Tibial nerve (tissue), 4 donors: ENCODE data around the gene SEMA6B. TPM values are rescaled to one million over a fixed set of nuclear protein-coding genes. Genes with fewer than 3 reads are reported as not detected.

Source experiments
- DNase-seq, 2 donors: peaks; one replicate each; pipeline ENCODE4 v3.0.0-alpha.2; 2019; ENCODE audit warnings: low spot score in 2 of 2
- H3K27ac ChIP-seq, 4 donors: fragments of 200-600 bp; sonication (generic) in 3 of 4; one replicate each; pipeline ENCODE4 v1.5.1; 2017 to 2019; ENCODE audit warnings: mild to moderate bottlenecking in 1 of 4
- H3K27me3 ChIP-seq, 2 donors: fragments of 200-600 bp; sonication (generic) in 1 of 2; one replicate each; pipeline versions ENCODE4 v1.5.1 to v1.6.0; 2017 to 2019
- H3K36me3 ChIP-seq, 3 donors: fragments of 200-600 bp; sonication (generic); one replicate each; pipeline ENCODE4 v1.5.1; 2018 to 2019
- H3K4me1 ChIP-seq, 4 donors: fragments of 200-600 bp; sonication (generic) in 3 of 4; one replicate each; pipeline ENCODE4 v1.5.1; 2017 to 2019
- H3K4me3 ChIP-seq, 4 donors: fragments of 200-600 bp; sonication (generic) in 3 of 4; one replicate each; pipeline ENCODE4 v1.5.1; 2017 to 2019; ENCODE audit warnings: mild to moderate bottlenecking in 1 of 4, moderate library complexity in 1 of 4
- H3K9me3 ChIP-seq, 4 donors: fragments of 200-600 bp; sonication (generic) in 3 of 4; one replicate each; pipeline ENCODE4 v1.5.1; 2017 to 2019
- CTCF ChIP-seq, 5 experiments: fragments of 200-600 bp in 3 of 5; fragments of 450-650 bp in 2 of 5; sonication (generic) in 3 of 5; IDR thresholded peaks; one replicate each; pipeline ENCODE4 v1.5.1; 2016 to 2019; ENCODE audit warnings: antibody characterized with exemption in 5 of 5, mild to moderate bottlenecking in 3 of 5, moderate library complexity in 2 of 5
- EP300 ChIP-seq, 2 donors: sonication (generic); formaldehyde crosslinking; IDR thresholded peaks; one replicate each; pipeline ENCODE4 v1.6.1; 2017; ENCODE audit warnings: antibody characterized with exemption in 2 of 2, mild to moderate bottlenecking in 1 of 2
- POLR2A ChIP-seq, 2 donors: fragments of 450-650 bp; IDR thresholded peaks; one replicate each; pipeline ENCODE4 v1.6.1; 2017; ENCODE audit warnings: antibody characterized with exemption in 2 of 2, mild to moderate bottlenecking in 2 of 2, moderate library complexity in 2 of 2
- WGBS, 2 donors: methylation state at CpG; one replicate each; pipeline ENCODE4 v1.1.5; 2018; 5-methylcytosine and 5-hydroxymethylcytosine counted together
- total RNA-seq, 4 donors: library from RNA; depleted of rRNA; stranded (reverse); fragments of >200 nt; gene quantifications; one replicate each; pipeline ENCODE4 v1.1.0, GENCODE V29; 2016

Gene SEMA6B
- total RNA-seq, 4 donors from 2014 or later = 1.5 to 18.6 (median 7.4) TPM

DNA sequence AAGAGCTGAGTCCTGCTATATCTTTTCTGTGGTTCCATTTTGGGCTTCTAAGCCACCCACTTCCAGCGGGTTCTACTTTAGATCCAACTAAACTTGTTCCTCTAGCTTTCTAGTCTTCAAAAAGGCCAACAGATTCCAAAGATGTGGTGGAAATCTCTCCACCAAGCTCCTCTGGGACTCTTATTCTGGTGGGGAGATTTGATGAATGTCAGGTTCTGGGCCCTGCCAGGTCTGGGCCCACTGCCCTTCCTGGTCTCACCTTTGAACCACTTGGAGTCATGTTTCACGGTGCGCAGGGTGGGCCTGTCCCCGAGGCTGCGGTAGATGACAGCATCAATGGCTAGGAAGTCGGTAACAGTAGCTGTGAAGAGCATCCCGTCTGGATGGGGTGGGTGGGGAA is 4.8 kb downstream of the SEMA6B start:
- Histone ChIP-seq H3K27me3 (peaks cover 0 to 15% of the 10 kb centered on the region in 2 donors), H3K9me3 (no peaks in the 10 kb centered on the region), H3K27ac (no peak overlapping the region), H3K4me3 (no peak overlapping the region), H3K36me3 (no peaks in the 10 kb centered on the region), H3K4me1 (peaks cover 0 to 4% (median 0%) of the 10 kb centered on the region in 4 donors)
- DNase-seq = no peak
- 74 to 82% methylated on average over 7 of the region's 7 CpGs for WGBS, 2 donors
- TF ChIP-seq EP300 (IDR thresholded peaks at IDR 0.05) (no peak), POLR2A (IDR thresholded peaks at IDR 0.05) (no peak), CTCF (IDR thresholded peaks at IDR 0.05) (no peak)

DNA sequence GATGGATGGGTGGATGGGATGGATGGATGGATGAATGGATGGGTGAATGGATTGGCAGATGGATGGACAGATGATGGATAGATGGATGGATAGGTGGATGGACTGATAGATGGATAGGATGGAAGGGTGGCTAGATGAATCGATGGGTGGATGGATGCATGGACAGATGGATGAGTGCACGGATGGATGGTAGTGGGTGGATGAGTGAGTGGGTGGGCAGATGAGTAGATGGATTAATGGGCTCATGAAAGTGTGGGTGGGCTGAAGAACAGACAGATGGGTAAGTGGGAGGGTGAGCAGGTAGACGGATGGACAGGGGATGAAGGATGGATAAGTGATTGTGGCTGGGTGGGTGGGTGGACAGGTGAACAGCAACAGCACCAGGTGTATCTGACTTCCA is 5.7 kb downstream of the SEMA6B start:
- no peaks in the 10 kb centered on the region for H3K9me3 ChIP-seq
- no peak overlapping the region for H3K4me3 ChIP-seq
- 57 to 77% methylated on average over 3 of the region's 3 CpGs for WGBS, 2 donors
- TF ChIP-seq EP300 (IDR thresholded peaks at IDR 0.05) (no peak), CTCF (IDR thresholded peaks at IDR 0.05) (no peak), POLR2A (IDR thresholded peaks at IDR 0.05) (no peak)
- H3K27ac ChIP-seq = no peak overlapping the region
- peaks cover 0 to 15% of the 10 kb centered on the region in 2 donors for H3K27me3 ChIP-seq
- H3K4me1 ChIP-seq = peaks cover 0 to 4% (median 0%) of the 10 kb centered on the region in 4 donors
- H3K36me3 ChIP-seq = no peaks in the 10 kb centered on the region
- DNase-seq = no peak

- Histone ChIP-seq H3K27me3 (peaks cover 0 to 15% of the 10 kb centered on the region in 2 donors), H3K4me3 (no peak overlapping the region), H3K36me3 (no peaks in the 10 kb centered on the region), H3K27ac (no peak overlapping the region), H3K4me1 (peaks cover 0 to 3% (median 0%) of the 10 kb centered on the region in 4 donors), H3K9me3 (no peaks in the 10 kb centered on the region)
- DNase-seq = no peak
- TF ChIP-seq CTCF (IDR thresholded peaks at IDR 0.05) (no peak), POLR2A (IDR thresholded peaks at IDR 0.05) (no peak), EP300 (IDR thresholded peaks at IDR 0.05) (no peak)
Measured at GRCh38 chr19:4553092-4553695, 6.3 kb downstream of the SEMA6B start.

GRCh38 chr19:4552525-4552819 is 7.0 kb downstream of the SEMA6B start:
- 89 to 93% methylated on average over 5 to 18 of the region's 18 CpGs for WGBS, 2 donors
- Histone ChIP-seq H3K9me3 (no peaks in the 10 kb centered on the region), H3K27ac (no peak overlapping the region), H3K4me1 (no peaks in the 10 kb centered on the region), H3K27me3 (peaks cover 0 to 8% of the 10 kb centered on the region in 2 donors), H3K36me3 (no peaks in the 10 kb centered on the region), H3K4me3 (no peak overlapping the region)
- no peak for DNase-seq
- no peak for TF ChIP-seq EP300 (IDR thresholded peaks at IDR 0.05)
- no peak for TF ChIP-seq POLR2A (IDR thresholded peaks at IDR 0.05)

DNA sequence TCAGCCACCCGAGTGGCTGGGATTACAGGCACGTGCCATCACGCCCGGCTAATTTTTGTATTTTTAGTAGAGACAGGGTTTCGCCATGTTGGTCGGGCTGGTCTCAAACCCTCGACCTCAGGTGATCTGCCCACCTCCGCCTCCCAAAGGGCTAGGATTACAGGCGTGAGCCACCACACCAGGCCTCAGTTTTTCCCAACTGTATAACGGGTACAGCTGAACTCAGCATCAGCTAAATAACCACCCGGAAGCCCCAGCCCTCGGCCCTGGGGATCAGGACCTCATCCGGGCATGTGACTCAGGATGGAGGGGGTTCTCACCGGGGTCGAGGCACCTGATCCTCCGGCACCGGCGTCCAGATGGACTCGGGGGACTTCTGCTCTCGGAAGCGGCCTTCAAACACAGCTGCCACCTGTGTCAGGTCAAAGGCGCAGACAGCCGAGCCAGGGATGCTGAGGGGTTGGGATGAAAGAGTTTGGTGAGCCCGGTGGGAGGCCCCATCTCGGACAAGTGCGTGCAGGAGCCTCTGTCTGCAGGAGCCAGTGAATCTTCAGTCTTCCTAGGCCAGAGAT is 8.9 kb downstream of the SEMA6B start:
- no peak for TF ChIP-seq CTCF (IDR thresholded peaks at IDR 0.05)
- no peak for TF ChIP-seq EP300 (IDR thresholded peaks at IDR 0.05)
- TF ChIP-seq POLR2A (IDR thresholded peaks at IDR 0.05) = no peak
- H3K27ac ChIP-seq = no peak overlapping the region
- no peaks in the 10 kb centered on the region for H3K9me3 ChIP-seq
- no peak for DNase-seq
- peaks cover 0 to 7% of the 10 kb centered on the region in 2 donors for H3K27me3 ChIP-seq
- H3K4me3 ChIP-seq = no peak overlapping the region
- 84 to 88% methylated on average over 18 to 26 of the region's 26 CpGs for WGBS, 2 donors
- no peaks in the 10 kb centered on the region for H3K4me1 ChIP-seq
- H3K36me3 ChIP-seq = no peaks in the 10 kb centered on the region
